GM12878 (cell line): ENCODE data around the gene HIVEP3. TPM values are rescaled to one million over a fixed set of nuclear protein-coding genes. Genes with fewer than 3 reads are reported as not detected.

Source experiments
- ATAC-seq: fragments of 200-7000 bp; cut with Tn5 transposase; 3 replicates; pipeline ENCODE4 v1.9.1; 2020; ENCODE audit warnings: mild to moderate bottlenecking, moderate library complexity
- BruUV-seq: library from RNA; stranded (reverse); fragments of 400-500 nt; replicated peaks from 2 replicates; lab custom pipeline; 2021; lab: Mats Ljungman, UMichigan
- CTCF ChIA-PET: fragments of 300-600 bp; sonication (Branson Sonifier 250); formaldehyde crosslinking; extraction: SDS; loops from one replicate; lab custom pipeline; 2021; ENCODE audit warnings: inconsistent platforms; lab: Yijun Ruan, JAX
- POLR2A ChIA-PET: fragments of 350-600 bp; formaldehyde crosslinking; extraction: SDS; loops from one replicate; lab custom pipeline; 2021; ENCODE audit warnings: inconsistent platforms; lab: Charles Lee
- RAD21 ChIA-PET: fragments of 300-600 bp; sonication (Branson Sonifier 250); formaldehyde crosslinking; loops from one replicate; lab custom pipeline; 2023; ENCODE audit warnings: antibody characterized with exemption; ENCODE audit not compliant: unreplicated experiment; lab: Charles Lee
- SMC1A ChIA-PET: fragments of 300-600 bp; sonication (Branson Sonifier 250); formaldehyde crosslinking; loops from one replicate; lab custom pipeline; 2023; ENCODE audit not compliant: unreplicated experiment, uncharacterized antibody; lab: Charles Lee
- DNase-seq: peaks from one replicate; pipeline ENCODE4 v3.0.0-alpha.2; 2011; ENCODE audit warnings: low read depth, low spot score
- FAIRE-seq: peaks from 3 replicates; lab custom pipeline; 2011; peaks lifted over from hg19 to GRCh38; lab: Jason Lieb, UNC
- H2AFZ ChIP-seq: 2 replicates; pipeline ENCODE4 v1.6.0; 2011; ENCODE audit warnings: low read depth, low read length, control low read depth; ENCODE audit not compliant: control insufficient read depth
- H3K27ac ChIP-seq: 2 replicates; pipeline ENCODE4 v1.5.1; 2011; ENCODE audit warnings: control low read depth; ENCODE audit not compliant: control insufficient read depth, insufficient read depth
- H3K27me3 ChIP-seq, 2 experiments: replicated peaks in 1 of 2; 2 replicates each; pipeline versions ENCODE4 v1.6.0 to v1.6.1; 2011; ENCODE audit warnings: low read length in 1 of 2; ENCODE audit not compliant: control insufficient read depth in 2 of 2, insufficient read depth in 2 of 2
- H3K36me3 ChIP-seq, 2 experiments: 2 replicates each; pipeline ENCODE4 v1.5.1; 2011; ENCODE audit warnings: low read length in 1 of 2; ENCODE audit not compliant: control insufficient read depth in 2 of 2, insufficient read depth in 2 of 2
- H3K4me1 ChIP-seq: 2 replicates; pipeline ENCODE4 v1.6.1; 2011; ENCODE audit warnings: mild to moderate bottlenecking, low read length, moderate library complexity, mixed read lengths; ENCODE audit not compliant: control insufficient read depth, insufficient read depth
- H3K4me2 ChIP-seq: 2 replicates; pipeline ENCODE4 v1.6.0; 2011; ENCODE audit warnings: control low read depth; ENCODE audit not compliant: control insufficient read depth, insufficient read depth
- H3K4me3 ChIP-seq: fragments of 200-600 bp; sonication (generic); 2 replicates; pipeline ENCODE4 v1.5.1; 2016
- H3K79me2 ChIP-seq: 2 replicates; pipeline ENCODE4 v1.6.0; 2011; ENCODE audit warnings: low read length; ENCODE audit not compliant: control insufficient read depth, insufficient read depth
- H3K9ac ChIP-seq: 2 replicates; pipeline ENCODE4 v1.8.0; 2011; ENCODE audit warnings: low read length, control low read depth, mixed read lengths; ENCODE audit not compliant: control insufficient read depth, insufficient read depth
- H3K9me3 ChIP-seq: replicated peaks from 3 replicates; pipeline ENCODE4 v1.5.1; 2011; ENCODE audit warnings: mild to moderate bottlenecking, low read length; ENCODE audit not compliant: control insufficient read depth, insufficient read depth
- H4K20me1 ChIP-seq: 2 replicates; pipeline ENCODE4 v1.6.0; 2011; ENCODE audit not compliant: control insufficient read depth, insufficient read depth
- BRCA1 ChIP-seq: IDR thresholded peaks from 2 replicates; pipeline ENCODE4 v1.6.1; 2011; ENCODE audit warnings: low read depth, low read length, improper control_type of control experiment
- CBX5 ChIP-seq: sonication (generic); IDR thresholded peaks from 2 replicates; pipeline ENCODE4 v1.6.1; 2016; ENCODE audit warnings: low read depth, moderate library complexity, mild to moderate bottlenecking, inconsistent platforms
- CHD2 ChIP-seq: IDR thresholded peaks from 2 replicates; pipeline ENCODE4 v1.6.1; 2011; ENCODE audit warnings: low read depth, low read length, improper control_type of control experiment, borderline replicate concordance
- FOXM1 ChIP-seq: IDR thresholded peaks from 2 replicates; pipeline ENCODE4 v1.6.1; 2012; ENCODE audit warnings: low read depth, mild to moderate bottlenecking, inconsistent platforms, low read length, moderate library complexity
- HDAC6 ChIP-seq: fragments of 200-600 bp; sonication (generic); IDR thresholded peaks from one replicate; pipeline ENCODE4 v1.8.0; 2017; ENCODE audit warnings: antibody characterized with exemption; ENCODE audit not compliant: unreplicated experiment
- HDGF ChIP-seq: fragments of 450-650 bp; IDR thresholded peaks from 2 replicates; pipeline ENCODE4 v1.6.1; 2016; ENCODE audit warnings: antibody characterized with exemption
- MEF2B ChIP-seq: fragments of 450-650 bp; IDR thresholded peaks from 2 replicates; pipeline ENCODE4 v1.6.1; 2018; ENCODE audit warnings: mild to moderate bottlenecking, moderate library complexity; ENCODE audit not compliant: partially characterized antibody, poor library complexity, severe bottlenecking
- WGBS: methylation state at CpG from one replicate; pipeline ENCODE4 v1.1.6; 2016; ENCODE audit warnings: low lambda C conversion rate; ENCODE audit not compliant: insufficient replicate concordance, insufficient coverage; ENCODE audit errors: missing lambda C conversion rate; 5-methylcytosine and 5-hydroxymethylcytosine counted together
- in situ Hi-C: fragments of 300-500 bp; cut with MboI; formaldehyde crosslinking; loops from 9 replicates; pipeline ENCODE4 v1.14.3; 2018; ENCODE audit warnings: mixed read lengths
- intact Hi-C: fragments of 100-400 bp; cut with micrococcal nuclease; formaldehyde crosslinking; loops from one replicate; pipeline ENCODE4 v1.14.2; 2022; ENCODE audit not compliant: unreplicated experiment
- polyA plus RNA-seq, 11 experiments: library from polyadenylated mRNA; depleted of rRNA in 4 of 11; unstranded in 6 of 11; stranded (reverse) in 5 of 11; fragments of >200 nt; fragmentation: Nextera tagmentation in 4 of 11; fragmentation: Illumina TruSeq in 1 of 11; extraction: Ambion mirVana in 4 of 11; extraction: Trizol in 1 of 11; gene quantifications; 1 replicate in 1 of 11; 2 replicates in 10 of 11; pipeline versions ENCODE4 v1.2.1 to v1.2.3, GENCODE V29; 2011 to 2016; ENCODE audit warnings: inconsistent platforms in 2 of 11, missing spikeins in 2 of 11, low read depth in 1 of 11
- total RNA-seq, 4 experiments: library from RNA; depleted of rRNA in 3 of 4; stranded (reverse); fragments of >200 nt in 3 of 4; fragmentation: Illumina TruSeq in 1 of 4; extraction: Trizol in 1 of 4; gene quantifications; 2 replicates each; pipeline versions ENCODE4 v1.2.1 to v1.2.3, GENCODE V29; 2013 to 2021
- TF ChIP-seq, protein P1 (sequence below): fragments of 450-650 bp; IDR thresholded peaks from 2 replicates; pipeline ENCODE4 v1.6.1; 2017; ENCODE audit warnings: antibody characterized with exemption, mild to moderate bottlenecking, moderate library complexity

Gene HIVEP3
- total and polyA plus RNA-seq, 10 of the 15 experiments (the other 5 are each of a cell fraction or from before 2014, with no cell fraction given): 1.8 to 13.6 (median 3.8) TPM

DNA sequence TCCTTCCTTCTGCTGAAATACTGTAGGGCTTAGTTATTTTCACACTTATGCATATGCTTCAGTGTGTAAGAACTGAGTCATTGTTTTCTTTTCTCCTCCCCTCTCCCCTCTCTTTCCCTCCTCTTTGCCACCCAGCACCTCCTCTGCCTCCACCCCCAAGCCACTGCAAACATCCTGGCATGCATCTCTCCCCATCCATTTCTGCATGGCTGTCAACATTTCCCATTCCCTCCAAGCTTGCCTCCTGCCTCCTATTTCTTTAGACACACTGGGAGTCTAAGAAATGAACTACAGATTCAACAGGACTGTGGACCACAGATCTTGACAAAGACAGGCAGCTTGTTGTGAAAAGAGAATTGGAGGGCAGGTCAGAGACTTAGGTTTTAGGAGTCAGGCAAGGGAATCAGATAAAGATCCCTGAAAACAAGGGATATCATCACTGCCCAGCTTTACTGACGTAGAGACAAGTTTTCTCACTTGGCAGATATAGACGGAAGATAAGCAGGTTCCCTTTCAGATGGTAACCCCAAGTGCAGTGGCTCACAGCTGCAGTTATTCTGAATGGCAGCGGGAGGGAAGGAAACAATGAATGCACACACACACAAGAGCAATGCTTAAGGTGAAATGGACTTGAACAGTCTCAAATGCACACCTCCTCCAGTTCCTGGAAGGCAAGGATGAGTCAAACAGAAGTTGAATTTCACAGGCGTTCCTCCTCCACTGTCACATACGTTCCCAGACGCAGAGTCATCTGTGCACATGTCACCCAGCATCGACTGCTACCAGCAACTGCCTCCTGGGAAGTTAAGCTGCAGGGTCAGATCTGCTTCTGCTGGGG, 56.1 kb downstream of the HIVEP3 start:
- no peak overlapping the region for H3K9ac ChIP-seq
- H3K4me3 ChIP-seq: no peak overlapping the region
- no peaks in the 10 kb centered on the region; a peak in 1 of 4 replicates for H3K27me3 ChIP-seq
- peaks cover 9% of the 10 kb centered on the region for H3K4me1 ChIP-seq
- ChIA-PET CTCF (interaction anchor here (1.0 to 1.3 kb wide), 2 partner anchors 51 to 107 kb away, joined by 3 to 6 read pairs; no protein-coding TSS in a partner anchor), RAD21 (interaction anchor here (2.8 kb wide), 1 partner anchor 51 kb away, joined by 11 read pairs; no protein-coding TSS in a partner anchor), SMC1A (interaction anchor here (0.9 to 3.1 kb wide), 5 partner anchors 8 to 51 kb away, joined by 3 to 14 read pairs (median 4); no protein-coding TSS in a partner anchor), POLR2A (interaction anchor here (1.3 kb wide), 1 partner anchor 124 kb away, joined by 3 read pairs; no protein-coding TSS in a partner anchor)
- no peaks in the 10 kb centered on the region for H4K20me1 ChIP-seq
- intact Hi-C loops: no loop called here
- no peaks in the 10 kb centered on the region; the same call in 2 of the 3 replicates for H3K9me3 ChIP-seq
- ATAC-seq (no peak), FAIRE-seq (no peak), DNase-seq (no peak)
- BruUV-seq: no TSS peak
- H3K36me3 ChIP-seq: no peaks in the 10 kb centered on the region
- no peak overlapping the region for H2AFZ ChIP-seq
- in situ Hi-C loops: no loop called here
- no peak for TF ChIP-seq HDGF
- TF ChIP-seq HDAC6: no peak
- TF ChIP-seq FOXM1: no peak
- no peak for TF ChIP-seq MEF2B
- TF ChIP-seq, protein P1, sequence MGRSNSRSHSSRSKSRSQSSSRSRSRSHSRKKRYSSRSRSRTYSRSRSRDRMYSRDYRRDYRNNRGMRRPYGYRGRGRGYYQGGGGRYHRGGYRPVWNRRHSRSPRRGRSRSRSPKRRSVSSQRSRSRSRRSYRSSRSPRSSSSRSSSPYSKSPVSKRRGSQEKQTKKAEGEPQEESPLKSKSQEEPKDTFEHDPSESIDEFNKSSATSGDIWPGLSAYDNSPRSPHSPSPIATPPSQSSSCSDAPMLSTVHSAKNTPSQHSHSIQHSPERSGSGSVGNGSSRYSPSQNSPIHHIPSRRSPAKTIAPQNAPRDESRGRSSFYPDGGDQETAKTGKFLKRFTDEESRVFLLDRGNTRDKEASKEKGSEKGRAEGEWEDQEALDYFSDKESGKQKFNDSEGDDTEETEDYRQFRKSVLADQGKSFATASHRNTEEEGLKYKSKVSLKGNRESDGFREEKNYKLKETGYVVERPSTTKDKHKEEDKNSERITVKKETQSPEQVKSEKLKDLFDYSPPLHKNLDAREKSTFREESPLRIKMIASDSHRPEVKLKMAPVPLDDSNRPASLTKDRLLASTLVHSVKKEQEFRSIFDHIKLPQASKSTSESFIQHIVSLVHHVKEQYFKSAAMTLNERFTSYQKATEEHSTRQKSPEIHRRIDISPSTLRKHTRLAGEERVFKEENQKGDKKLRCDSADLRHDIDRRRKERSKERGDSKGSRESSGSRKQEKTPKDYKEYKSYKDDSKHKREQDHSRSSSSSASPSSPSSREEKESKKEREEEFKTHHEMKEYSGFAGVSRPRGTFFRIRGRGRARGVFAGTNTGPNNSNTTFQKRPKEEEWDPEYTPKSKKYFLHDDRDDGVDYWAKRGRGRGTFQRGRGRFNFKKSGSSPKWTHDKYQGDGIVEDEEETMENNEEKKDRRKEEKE: no peak
- TF ChIP-seq BRCA1: no peak
- TF ChIP-seq CHD2: no peak
- TF ChIP-seq CBX5: no peak
- H3K27ac ChIP-seq: no peak overlapping the region
- H3K4me2 ChIP-seq: no peak overlapping the region
- H3K79me2 ChIP-seq: no peaks in the 10 kb centered on the region
- 21% methylated on average over 7 of the region's 7 CpGs for WGBS
